ENCODE measurements around the gene TMEM26. TPM values are rescaled to one million over a fixed set of nuclear protein-coding genes. Genes with fewer than 3 reads are reported as not detected.

TMEM26 gene
- total RNA-seq, 4 donors from 2014 or later = 0.13 to 0.29 (median 0.17) TPM; not detected in 1

- no peak overlapping the region for H3K4me3 ChIP-seq
- no peaks in the 10 kb centered on the region for H3K4me1 ChIP-seq
- intact Hi-C loops (cut with DNase I) = no loop called here
- DNase-seq (ENCODE audit: extremely low spot score) = no peak
- WGBS = 89% methylated on average over 1 of the region's 1 CpG
- no peaks in the 10 kb centered on the region for H3K36me3 ChIP-seq
- TF ChIP-seq EP300 (IDR thresholded peaks at IDR 0.05) (no peak), CTCF (IDR thresholded peaks at IDR 0.05) (no peak), POLR2AphosphoS5 (IDR thresholded peaks at IDR 0.05) (no peak), POLR2A (IDR thresholded peaks at IDR 0.05; ENCODE audit: low read depth) (no peak)
- peaks cover 0 to 28% (median 18%) of the 10 kb centered on the region in 4 donors for H3K9me3 ChIP-seq
- H3K27ac ChIP-seq (replicated peaks in 1 of 4) = no peak overlapping the region
- H3K27me3 ChIP-seq = no peaks in the 10 kb centered on the region
These were observed 30.0 kb downstream of the TMEM26 start for GRCh38 chr10:61423178-61423577.

GRCh38 chr10:61417661-61418060 lies 35.5 kb downstream of the TMEM26 start:
- Histone ChIP-seq H3K27me3 (no peaks in the 10 kb centered on the region), H3K4me3 (no peak overlapping the region), H3K9me3 (peaks cover 0 to 14% (median 5%) of the 10 kb centered on the region in 4 donors), H3K4me1 (no peaks in the 10 kb centered on the region), H3K27ac (replicated peaks in 1 of 4) (no peak overlapping the region), H3K36me3 (no peaks in the 10 kb centered on the region)
- no peak for DNase-seq (ENCODE audit: extremely low spot score)
- intact Hi-C loops (cut with DNase I) = no loop called here
- no peak for TF ChIP-seq POLR2A (IDR thresholded peaks at IDR 0.05; ENCODE audit: low read depth)
- TF ChIP-seq EP300 (IDR thresholded peaks at IDR 0.05) = no peak
- no peak for TF ChIP-seq CTCF (IDR thresholded peaks at IDR 0.05)
- no peak for TF ChIP-seq POLR2AphosphoS5 (IDR thresholded peaks at IDR 0.05)
- WGBS = 76% methylated on average over 2 of the region's 2 CpGs

- peaks cover 0 to 6% (median 0%) of the 10 kb centered on the region in 4 donors for H3K9me3 ChIP-seq
- intact Hi-C loops (cut with DNase I) = no loop called here
- no peak overlapping the region for H3K4me3 ChIP-seq
- no peak overlapping the region for H3K27ac ChIP-seq (replicated peaks in 1 of 4)
- TF ChIP-seq EP300 (IDR thresholded peaks at IDR 0.05) (no peak), CTCF (IDR thresholded peaks at IDR 0.05) (no peak), POLR2AphosphoS5 (IDR thresholded peaks at IDR 0.05) (no peak)
- no peak for DNase-seq (ENCODE audit: extremely low spot score)
- no peaks in the 10 kb centered on the region for H3K36me3 ChIP-seq
- H3K27me3 ChIP-seq = no peaks in the 10 kb centered on the region
- no peaks in the 10 kb centered on the region for H3K4me1 ChIP-seq
These were observed 37.4 kb downstream of the TMEM26 start for GRCh38 chr10:61415824-61416223.

- Histone ChIP-seq H3K36me3 (no peaks in the 10 kb centered on the region), H3K9me3 (no peaks in the 10 kb centered on the region), H3K27ac (replicated peaks in 1 of 4) (no peak overlapping the region), H3K4me1 (peaks cover 3 to 16% (median 13%) of the 10 kb centered on the region in 4 donors), H3K4me3 (no peak overlapping the region), H3K27me3 (no peaks in the 10 kb centered on the region)
- intact Hi-C loops (cut with DNase I) = no loop called here
- TF ChIP-seq POLR2A (IDR thresholded peaks at IDR 0.05; ENCODE audit: low read depth) = no peak
- TF ChIP-seq EP300 (IDR thresholded peaks at IDR 0.05) = no peak
- no peak for TF ChIP-seq POLR2AphosphoS5 (IDR thresholded peaks at IDR 0.05)
- no peak for TF ChIP-seq CTCF (IDR thresholded peaks at IDR 0.05)
- DNase-seq (ENCODE audit: extremely low spot score) = no peak
- WGBS = 84% methylated on average over 2 of the region's 2 CpGs
These were observed 41.5 kb downstream of the TMEM26 start for GRCh38 chr10:61411706-61412105.

- no peak overlapping the region for H3K27ac ChIP-seq (replicated peaks in 1 of 4)
- no peaks in the 10 kb centered on the region for H3K36me3 ChIP-seq
- intact Hi-C loops (cut with DNase I) = no loop called here
- peaks cover 3 to 16% (median 13%) of the 10 kb centered on the region in 4 donors for H3K4me1 ChIP-seq
- 94% methylated on average over 18 of the region's 18 CpGs for WGBS
- no peak overlapping the region for H3K4me3 ChIP-seq
- TF ChIP-seq EP300 (IDR thresholded peaks at IDR 0.05) (no peak), POLR2A (IDR thresholded peaks at IDR 0.05; ENCODE audit: low read depth) (no peak), CTCF (IDR thresholded peaks at IDR 0.05) (no peak), POLR2AphosphoS5 (IDR thresholded peaks at IDR 0.05) (no peak)
- no peak for DNase-seq (ENCODE audit: extremely low spot score)
- H3K27me3 ChIP-seq = no peaks in the 10 kb centered on the region
- H3K9me3 ChIP-seq = no peaks in the 10 kb centered on the region
These were observed 42.7 kb downstream of the TMEM26 start for GRCh38 chr10:61410353-61411070.

All from esophagus muscularis mucosa (tissue), 4 donors.